ENCODE results near the gene EPHX1.

The EPHX1 gene

DNA sequence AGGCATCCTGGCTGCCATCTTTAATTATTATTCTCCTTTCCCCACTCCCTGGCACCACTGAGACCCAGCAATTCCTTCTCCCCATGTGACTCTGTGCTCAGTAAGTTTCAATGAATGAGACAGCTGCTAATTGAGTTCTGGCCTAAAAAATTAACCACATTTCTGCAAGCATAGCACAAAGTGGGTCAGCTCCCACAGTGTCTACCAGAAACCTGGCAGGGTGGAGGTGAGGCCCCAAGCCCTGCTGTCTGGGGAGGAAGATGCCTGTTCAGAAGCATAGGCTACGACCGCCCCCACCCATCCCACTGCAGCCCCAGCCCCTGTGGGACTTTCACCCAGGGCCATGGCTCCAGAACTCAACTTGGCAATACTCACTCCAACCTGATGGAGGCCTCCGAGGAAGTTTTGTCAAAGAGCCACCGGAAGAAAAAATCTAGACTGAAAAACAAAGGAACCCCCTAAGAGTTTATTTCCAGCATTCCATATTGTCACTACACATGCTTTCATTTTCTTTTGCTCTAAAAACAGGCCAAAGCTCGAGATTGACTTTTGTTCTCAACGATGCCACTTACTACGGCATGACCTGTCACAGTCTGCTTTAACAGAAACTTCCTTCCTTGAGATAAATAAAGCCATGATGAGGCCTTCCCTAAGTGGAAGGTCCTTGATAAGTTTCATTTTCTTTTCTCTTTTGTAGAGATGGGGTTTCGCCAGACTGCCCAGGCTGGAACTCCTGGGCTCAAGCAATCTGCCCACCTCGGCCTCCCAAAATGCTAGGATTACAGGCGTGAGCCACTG, 45.8 kb downstream of the EPHX1 start:
- TF ChIP-seq, protein P1, sequence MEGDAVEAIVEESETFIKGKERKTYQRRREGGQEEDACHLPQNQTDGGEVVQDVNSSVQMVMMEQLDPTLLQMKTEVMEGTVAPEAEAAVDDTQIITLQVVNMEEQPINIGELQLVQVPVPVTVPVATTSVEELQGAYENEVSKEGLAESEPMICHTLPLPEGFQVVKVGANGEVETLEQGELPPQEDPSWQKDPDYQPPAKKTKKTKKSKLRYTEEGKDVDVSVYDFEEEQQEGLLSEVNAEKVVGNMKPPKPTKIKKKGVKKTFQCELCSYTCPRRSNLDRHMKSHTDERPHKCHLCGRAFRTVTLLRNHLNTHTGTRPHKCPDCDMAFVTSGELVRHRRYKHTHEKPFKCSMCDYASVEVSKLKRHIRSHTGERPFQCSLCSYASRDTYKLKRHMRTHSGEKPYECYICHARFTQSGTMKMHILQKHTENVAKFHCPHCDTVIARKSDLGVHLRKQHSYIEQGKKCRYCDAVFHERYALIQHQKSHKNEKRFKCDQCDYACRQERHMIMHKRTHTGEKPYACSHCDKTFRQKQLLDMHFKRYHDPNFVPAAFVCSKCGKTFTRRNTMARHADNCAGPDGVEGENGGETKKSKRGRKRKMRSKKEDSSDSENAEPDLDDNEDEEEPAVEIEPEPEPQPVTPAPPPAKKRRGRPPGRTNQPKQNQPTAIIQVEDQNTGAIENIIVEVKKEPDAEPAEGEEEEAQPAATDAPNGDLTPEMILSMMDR (IDR thresholded peaks at IDR 0.05; ENCODE audit: low read depth, low read length) = no peak
- DNase-seq (ENCODE audit: extremely low read depth, low read depth) = no peak

GRCh38 chr1:225857256-225857655, 47.3 kb downstream of the EPHX1 start:
- DNase-seq (ENCODE audit: extremely low read depth, low read depth) = no peak
- TF ChIP-seq, protein P1 (IDR thresholded peaks at IDR 0.05; ENCODE audit: low read depth, low read length) = no peak

DNA sequence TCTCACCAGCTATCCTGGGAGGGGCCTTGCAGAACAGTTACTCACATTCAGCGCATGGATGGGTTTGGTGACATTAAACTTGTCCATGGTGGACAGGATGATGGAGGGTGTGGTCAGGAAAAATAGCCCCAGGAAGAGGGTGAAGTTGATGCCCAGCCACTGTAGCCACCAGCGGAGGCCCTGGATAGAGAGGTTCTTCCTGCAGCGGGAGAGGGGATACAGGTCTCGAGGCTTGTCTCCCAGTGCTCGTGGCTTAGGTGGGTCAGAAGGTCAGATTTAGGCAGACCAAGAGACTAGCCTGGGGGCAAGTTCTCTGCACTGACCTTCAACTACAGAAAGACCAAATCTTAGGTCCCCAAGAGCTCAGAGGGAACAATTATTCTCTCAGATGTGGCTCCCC, 49.2 kb downstream of the EPHX1 start:
- TF ChIP-seq, protein P1 (IDR thresholded peaks at IDR 0.05; ENCODE audit: low read depth, low read length) = no peak
- no peak for DNase-seq (ENCODE audit: extremely low read depth, low read depth)

DNA sequence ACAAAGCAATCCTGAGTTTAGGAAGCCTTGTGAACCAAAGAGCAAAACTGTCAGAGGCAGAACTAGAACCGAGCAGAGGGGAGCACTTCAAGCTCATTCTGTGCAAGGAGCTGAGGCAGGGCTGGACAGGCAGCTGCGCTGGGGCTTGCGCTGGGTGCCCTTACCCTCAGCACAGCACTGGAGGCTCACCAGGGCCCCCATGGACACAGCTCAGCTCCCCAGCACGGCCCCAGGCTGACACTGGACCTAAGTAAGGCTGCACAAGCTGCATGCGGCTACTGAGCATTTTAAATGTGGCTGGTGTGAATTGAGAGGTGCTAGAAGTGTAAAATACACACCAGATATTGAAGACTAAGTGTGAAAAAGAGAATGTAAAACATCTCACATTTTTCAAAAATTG, 50.2 kb downstream of the EPHX1 start:
- no peak for DNase-seq (ENCODE audit: extremely low read depth, low read depth)
- TF ChIP-seq, protein P1 (IDR thresholded peaks at IDR 0.05; ENCODE audit: low read depth, low read length) = no peak

GRCh38 chr1:225860876-225861441, 51.0 kb downstream of the EPHX1 start:
- DNase-seq (ENCODE audit: extremely low read depth, low read depth) = no peak
- TF ChIP-seq, protein P1 (IDR thresholded peaks at IDR 0.05; ENCODE audit: low read depth, low read length) = no peak

DNA sequence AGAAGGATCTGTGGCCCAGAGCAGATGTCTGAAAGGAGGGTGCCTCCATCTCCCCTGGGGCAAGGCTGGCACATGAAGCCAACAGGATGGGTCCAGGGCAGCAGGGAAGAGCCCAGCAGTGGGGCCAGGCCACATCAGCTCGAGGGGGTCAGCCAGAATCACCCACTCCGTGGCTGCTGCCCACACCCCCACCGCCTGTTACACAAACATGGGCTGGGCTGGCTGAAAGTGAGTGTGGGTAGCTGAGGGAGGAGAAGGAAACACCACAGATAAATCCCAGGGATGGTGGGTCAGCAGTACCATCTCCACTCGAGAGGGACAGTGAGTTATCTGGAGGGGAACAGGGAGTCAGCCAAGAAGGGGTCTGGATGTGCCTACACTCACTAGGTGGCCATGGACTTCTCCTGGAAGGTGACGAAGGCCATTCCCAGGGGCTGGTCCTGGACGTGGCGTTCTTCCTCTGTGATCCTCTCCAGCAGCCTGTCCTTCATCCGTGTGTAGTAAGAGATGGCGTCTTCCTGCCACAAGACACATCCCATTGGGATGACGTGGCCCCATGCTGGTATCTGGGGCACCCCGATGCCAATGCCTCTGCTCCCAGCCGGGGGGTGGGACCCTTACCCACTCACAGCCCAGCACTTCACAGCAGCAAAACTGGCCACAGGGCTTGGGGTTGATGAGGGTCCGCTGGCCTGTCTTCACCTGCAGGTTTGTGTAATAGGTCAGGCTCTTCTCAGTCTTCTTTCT, 52.1 kb downstream of the EPHX1 start:
- TF ChIP-seq, protein P1 (IDR thresholded peaks at IDR 0.05; ENCODE audit: low read depth, low read length) = no peak
- DNase-seq (ENCODE audit: extremely low read depth, low read depth) = no peak

GRCh38 chr1:225862581-225862950, 52.6 kb downstream of the EPHX1 start:
- DNase-seq (ENCODE audit: extremely low read depth, low read depth) = no peak
- TF ChIP-seq, protein P1 (IDR thresholded peaks at IDR 0.05; ENCODE audit: low read depth, low read length) = no peak
